C1 segment of cervical spinal cord (tissue), 14 donors: ENCODE measurements around the gene ABLIM1.

Experiments
- DNase-seq, 14 donors: peaks; one replicate each; lab custom pipeline; 2025; lab: John Stamatoyannopoulos, UW

Gene ABLIM1

GRCh38 chr10:114518401-114519305 is 139.4 kb downstream of the ABLIM1 start:
- no peak for DNase-seq

GRCh38 chr10:114517368-114518250 is 140.5 kb downstream of the ABLIM1 start:
- DNase-seq = no peak

- DNase-seq = no peak
Measured at GRCh38 chr10:114516356-114516755, 141.7 kb downstream of the ABLIM1 start.

GRCh38 chr10:114515298-114515914 is 142.7 kb downstream of the ABLIM1 start:
- DNase-seq = no peak

GRCh38 chr10:114513381-114513792 is 144.7 kb downstream of the ABLIM1 start:
- DNase-seq = no peak

- peak in 1 of 14 donors; percentile 74 for DNase-seq
Measured at GRCh38 chr10:114511881-114512280, 146.2 kb downstream of the ABLIM1 start.

- no peak for DNase-seq
Measured at GRCh38 chr10:114508376-114508775, 149.7 kb downstream of the ABLIM1 start.

- peak in 1 of 14 donors; percentile 81 for DNase-seq
Measured at GRCh38 chr10:114507449-114507848, 150.6 kb downstream of the ABLIM1 start.

GRCh38 chr10:114506871-114507385 is 151.1 kb downstream of the ABLIM1 start:
- DNase-seq = no peak

GRCh38 chr10:114504769-114505579 is 153.1 kb downstream of the ABLIM1 start:
- DNase-seq = no peak

GRCh38 chr10:114502074-114502473 is 156.0 kb downstream of the ABLIM1 start:
- DNase-seq = no peak

- no peak for DNase-seq
Measured at GRCh38 chr10:114501650-114502049, 156.4 kb downstream of the ABLIM1 start.

GRCh38 chr10:114500643-114501042 is 157.4 kb downstream of the ABLIM1 start:
- DNase-seq = no peak

GRCh38 chr10:114499630-114500190 is 158.4 kb downstream of the ABLIM1 start:
- no peak for DNase-seq

- DNase-seq = no peak
Measured at GRCh38 chr10:114499116-114499515, 159.0 kb downstream of the ABLIM1 start.

GRCh38 chr10:114498413-114499111 is 159.5 kb downstream of the ABLIM1 start:
- no peak for DNase-seq

- DNase-seq = no peak
Measured at GRCh38 chr10:114495303-114495702, 162.8 kb downstream of the ABLIM1 start.

- DNase-seq = peak in 1 of 14 donors; percentile 95
Measured at GRCh38 chr10:114492351-114493037, 165.6 kb downstream of the ABLIM1 start.

GRCh38 chr10:114491933-114492332 is 166.1 kb downstream of the ABLIM1 start:
- peak in 3 of 14 donors; percentile 12 to 95 (median 46) for DNase-seq
